T-helper 17 cell (primary cell): ENCODE measurements around the gene FAM20B. TPM values are rescaled to one million over a fixed set of nuclear protein-coding genes. Genes with fewer than 3 reads are reported as not detected.

Source experiments
- ATAC-seq: fragments of 150-1000 bp; cut with Tn5 transposase; 2 replicates; pipeline ENCODE4 v1.10.0; 2021; ENCODE audit warnings: mild to moderate bottlenecking, moderate library complexity
- DNase-seq, 3 donors: peaks; one replicate each; pipeline versions ENCODE4 v3.0.0 to v3.0.0-alpha.2; 2020 to 2021
- H3K9me3 ChIP-seq: one replicate; pipeline ENCODE4 v1.7.0; 2013; ENCODE audit warnings: low read length, mild to moderate bottlenecking; ENCODE audit not compliant: control insufficient read depth, poor library complexity, severe bottlenecking
- H3K27ac Mint-ChIP-seq: one replicate; pipeline ENCODE4 v1.8.0; 2022; ENCODE audit warnings: mild to moderate bottlenecking, moderate library complexity, mixed read lengths
- H3K27me3 Mint-ChIP-seq: one replicate; pipeline ENCODE4 v1.8.0; 2022; ENCODE audit warnings: mixed read lengths
- H3K36me3 Mint-ChIP-seq: one replicate; pipeline ENCODE4 v1.8.0; 2022; ENCODE audit warnings: low read depth, mixed read lengths
- H3K4me1 Mint-ChIP-seq: one replicate; pipeline ENCODE4 v1.8.0; 2022; ENCODE audit warnings: mild to moderate bottlenecking, mixed read lengths
- H3K4me3 Mint-ChIP-seq: one replicate; pipeline ENCODE4 v1.8.0; 2022; ENCODE audit warnings: mild to moderate bottlenecking, moderate library complexity, mixed read lengths
- total RNA-seq, 4 donors: library from RNA in 2 of 4; stranded (reverse) in 2 of 4; gene quantifications; one replicate each; pipeline ENCODE4 v1.2.3 and lab custom pipeline; 2022 to 2026

The FAM20B gene
- total RNA-seq, 2 donors from 2014 or later = 18.1 to 26.7 TPM

GRCh38 chr1:179046808-179047635, 21.3 kb downstream of the FAM20B start:
- DNase-seq (no peak), ATAC-seq (no peak)
- H3K27ac Mint-ChIP-seq = peak overlapping the region; percentile 72
- H3K36me3 Mint-ChIP-seq = peaks cover 4% of the 10 kb centered on the region
- H3K9me3 ChIP-seq = no peaks in the 10 kb centered on the region
- peaks cover 8% of the 10 kb centered on the region for H3K4me1 Mint-ChIP-seq
- no peak overlapping the region for H3K4me3 Mint-ChIP-seq
- H3K27me3 Mint-ChIP-seq = no peaks in the 10 kb centered on the region

- DNase-seq (no peak), ATAC-seq (no peak)
- no peaks in the 10 kb centered on the region for H3K9me3 ChIP-seq
- Mint-ChIP-seq H3K4me3 (no peak overlapping the region), H3K4me1 (peaks cover 8% of the 10 kb centered on the region), H3K36me3 (peaks cover 4% of the 10 kb centered on the region), H3K27me3 (no peaks in the 10 kb centered on the region), H3K27ac (peak overlapping the region; percentile 72)
These were observed 21.9 kb downstream of the FAM20B start for GRCh38 chr1:179047636-179047997.

GRCh38 chr1:179048339-179049124, 22.8 kb downstream of the FAM20B start:
- no peak overlapping the region for H3K4me3 Mint-ChIP-seq
- H3K27me3 Mint-ChIP-seq = no peaks in the 10 kb centered on the region
- ATAC-seq = no peak
- peaks cover 8% of the 10 kb centered on the region for H3K4me1 Mint-ChIP-seq
- H3K9me3 ChIP-seq = no peaks in the 10 kb centered on the region
- H3K27ac Mint-ChIP-seq = peak overlapping the region; percentile 8
- DNase-seq = no peak
- peaks cover 4% of the 10 kb centered on the region for H3K36me3 Mint-ChIP-seq

GRCh38 chr1:179052776-179053175, 27.1 kb downstream of the FAM20B start:
- Mint-ChIP-seq H3K36me3 (peaks cover 2% of the 10 kb centered on the region), H3K27ac (no peak overlapping the region), H3K4me3 (no peak overlapping the region), H3K4me1 (peaks cover 3% of the 10 kb centered on the region), H3K27me3 (no peaks in the 10 kb centered on the region)
- ATAC-seq (no peak), DNase-seq (no peak)
- no peaks in the 10 kb centered on the region for H3K9me3 ChIP-seq

GRCh38 chr1:179053486-179053885, 27.8 kb downstream of the FAM20B start:
- Mint-ChIP-seq H3K27ac (no peak overlapping the region), H3K4me1 (peaks cover 6% of the 10 kb centered on the region), H3K4me3 (no peak overlapping the region), H3K36me3 (peaks cover 5% of the 10 kb centered on the region), H3K27me3 (no peaks in the 10 kb centered on the region)
- no peak for ATAC-seq
- DNase-seq = no peak
- H3K9me3 ChIP-seq = no peaks in the 10 kb centered on the region

- Mint-ChIP-seq H3K4me3 (no peak overlapping the region), H3K27ac (no peak overlapping the region), H3K4me1 (peaks cover 12% of the 10 kb centered on the region), H3K27me3 (no peaks in the 10 kb centered on the region), H3K36me3 (peaks cover 9% of the 10 kb centered on the region)
- DNase-seq (no peak), ATAC-seq (no peak)
- H3K9me3 ChIP-seq = no peaks in the 10 kb centered on the region
These were observed 30.2 kb downstream of the FAM20B start for GRCh38 chr1:179055937-179056336.

GRCh38 chr1:179058487-179059483, 33.1 kb downstream of the FAM20B start:
- H3K36me3 Mint-ChIP-seq = peaks cover 9% of the 10 kb centered on the region
- H3K27ac Mint-ChIP-seq = peak overlapping the region; percentile 71
- no peak overlapping the region for H3K4me3 Mint-ChIP-seq
- no peak for DNase-seq
- no peaks in the 10 kb centered on the region for H3K27me3 Mint-ChIP-seq
- H3K9me3 ChIP-seq = no peaks in the 10 kb centered on the region
- H3K4me1 Mint-ChIP-seq = peaks cover 12% of the 10 kb centered on the region
- no peak for ATAC-seq

GRCh38 chr1:179061360-179062282, 35.9 kb downstream of the FAM20B start:
- H3K4me1 Mint-ChIP-seq = peaks cover 9% of the 10 kb centered on the region
- H3K9me3 ChIP-seq = no peaks in the 10 kb centered on the region
- H3K27ac Mint-ChIP-seq = no peak overlapping the region
- DNase-seq (no peak), ATAC-seq (no peak)
- H3K36me3 Mint-ChIP-seq = peaks cover 9% of the 10 kb centered on the region
- H3K4me3 Mint-ChIP-seq = no peak overlapping the region
- no peaks in the 10 kb centered on the region for H3K27me3 Mint-ChIP-seq

GRCh38 chr1:179066471-179066870, 40.8 kb downstream of the FAM20B start:
- Mint-ChIP-seq H3K27me3 (no peaks in the 10 kb centered on the region), H3K4me1 (no peaks in the 10 kb centered on the region), H3K4me3 (no peak overlapping the region), H3K27ac (no peak overlapping the region), H3K36me3 (peaks cover 2% of the 10 kb centered on the region)
- H3K9me3 ChIP-seq = no peaks in the 10 kb centered on the region
- ATAC-seq (no peak), DNase-seq (no peak)

GRCh38 chr1:179077396-179077795, 51.7 kb downstream of the FAM20B start:
- no peak for ATAC-seq
- H3K27ac Mint-ChIP-seq = no peak overlapping the region
- DNase-seq = no peak
- H3K27me3 Mint-ChIP-seq = no peaks in the 10 kb centered on the region
- no peak overlapping the region for H3K4me3 Mint-ChIP-seq
- H3K36me3 Mint-ChIP-seq = peaks cover 3% of the 10 kb centered on the region
- H3K4me1 Mint-ChIP-seq = peaks cover 10% of the 10 kb centered on the region
- no peaks in the 10 kb centered on the region for H3K9me3 ChIP-seq

GRCh38 chr1:179079113-179079761, 53.5 kb downstream of the FAM20B start:
- peak overlapping the region; percentile 53 for H3K27ac Mint-ChIP-seq
- H3K4me3 Mint-ChIP-seq = no peak overlapping the region
- peaks cover 18% of the 10 kb centered on the region for H3K4me1 Mint-ChIP-seq
- H3K36me3 Mint-ChIP-seq = no peaks in the 10 kb centered on the region
- DNase-seq (peak in 2 of 3 donors; percentile 17 to 30), ATAC-seq (peak; percentile 35)
- no peaks in the 10 kb centered on the region for H3K9me3 ChIP-seq
- no peaks in the 10 kb centered on the region for H3K27me3 Mint-ChIP-seq
